CD1c-positive myeloid dendritic cell (primary cell): ENCODE measurements around the gene F11R.
"Not testable (repeated sequence)": the region's sequence is repeated elsewhere in the genome, so short reads cannot be mapped to it uniquely, and the experiment has no call there.

Experiments
- DNase-seq: peaks from one replicate; pipeline ENCODE4 v3.0.0-alpha.2; 2016; ENCODE audit errors: extremely low spot score

F11R gene

GRCh38 chr1:160971618-160972056 lies 49.3 kb downstream of the F11R start:
- DNase-seq = no peak

- no peak for DNase-seq
Measured at GRCh38 chr1:160963521-160963920, 57.4 kb downstream of the F11R start.

- DNase-seq = no peak
Measured at GRCh38 chr1:160961419-160961818, 59.5 kb downstream of the F11R start.

GRCh38 chr1:160956966-160957365 lies 64.0 kb downstream of the F11R start:
- DNase-seq = no peak

GRCh38 chr1:160954158-160955104 lies 66.5 kb downstream of the F11R start, which contains the start of gene ITLN2:
ITLN2 (minus strand) TSS chr1:160954809; CDS start chr1:160954741, 68 bp downstream.
- peak; percentile 61 for DNase-seq

- no peak for DNase-seq
Measured at GRCh38 chr1:160953030-160953429, 67.9 kb downstream of the F11R start.

- no peak for DNase-seq
Measured at GRCh38 chr1:160952129-160952510, 68.8 kb downstream of the F11R start.

GRCh38 chr1:160951443-160952128 lies 69.4 kb downstream of the F11R start:
- DNase-seq = peak; percentile 75

GRCh38 chr1:160950657-160951056 lies 70.3 kb downstream of the F11R start:
- DNase-seq = no peak

- DNase-seq = no peak
Measured at GRCh38 chr1:160949881-160950280, 71.1 kb downstream of the F11R start.

GRCh38 chr1:160949216-160949880 lies 71.6 kb downstream of the F11R start:
- not testable (repeated sequence) for DNase-seq

GRCh38 chr1:160947174-160947759 lies 73.7 kb downstream of the F11R start:
- not testable (repeated sequence) for DNase-seq

GRCh38 chr1:160945881-160946280 lies 75.1 kb downstream of the F11R start:
- not testable (repeated sequence) for DNase-seq
